OCI-LY3 (cell line): ENCODE results near the gene WDR90.

ENCODE experiments used
- H2AFZ ChIP-seq: fragments of 200-600, 300-600 bp; shearing (Covaris generic); 2 replicates; pipeline ENCODE4 v1.6.0; 2014; ENCODE audit warnings: antibody characterized with exemption, low read depth, low read length
- H3K27ac ChIP-seq: fragments of 200-600, 300-600 bp; sonication (generic); 2 replicates; pipeline ENCODE4 v1.5.1; 2014; ENCODE audit warnings: mild to moderate bottlenecking, low read length, moderate library complexity, mixed read lengths
- H3K27me3 ChIP-seq: fragments of 200-600, 300-600 bp; sonication (generic); 2 replicates; pipeline ENCODE4 v1.6.1; 2014; ENCODE audit warnings: low read depth, low read length, mixed read lengths
- H3K36me3 ChIP-seq: fragments of 200-600, 300-600 bp; sonication (generic); replicated peaks from 2 replicates; pipeline ENCODE3; 2014; ENCODE audit warnings: low read depth, low read length, mixed read lengths
- H3K4me1 ChIP-seq: fragments of 300-600, 200-600 bp; sonication (generic); 2 replicates; pipeline ENCODE4 v1.6.1; 2014; ENCODE audit warnings: low read length, mixed read lengths
- H3K4me2 ChIP-seq: fragments of 200-600, 300-600 bp; sonication (generic); 2 replicates; pipeline ENCODE4 v1.6.1; 2014; ENCODE audit warnings: low read length, mixed read lengths
- H3K4me3 ChIP-seq: fragments of 300-600, 200-600 bp; sonication (generic); 2 replicates; pipeline ENCODE4 v1.5.1; 2014; ENCODE audit warnings: antibody characterized with exemption, mild to moderate bottlenecking, low read length, moderate library complexity
- H3K79me2 ChIP-seq: fragments of 300-600, 200-600 bp; shearing (Covaris generic); 2 replicates; pipeline ENCODE4 v1.6.1; 2014; ENCODE audit warnings: mild to moderate bottlenecking, low read length, mixed read lengths
- H3K9ac ChIP-seq: fragments of 300-600, 200-600 bp; shearing (Covaris generic); 2 replicates; pipeline ENCODE4 v1.6.0; 2014; ENCODE audit warnings: mild to moderate bottlenecking, low read length, moderate library complexity
- H3K9me3 ChIP-seq: fragments of 200-600, 300-600 bp; shearing (Covaris generic); 2 replicates; pipeline ENCODE4 v1.6.1; 2014; ENCODE audit warnings: low read length, mixed read lengths; ENCODE audit not compliant: insufficient read depth
- H4K20me1 ChIP-seq: fragments of 200-600, 300-600 bp; sonication (generic); 2 replicates; pipeline ENCODE4 v1.6.1; 2016; ENCODE audit warnings: low read length, mixed read lengths; ENCODE audit not compliant: insufficient read depth
- CTCF ChIP-seq: fragments of 200-600, 300-600 bp; sonication (generic); IDR thresholded peaks from 2 replicates; pipeline ENCODE4 v1.5.1; 2014; ENCODE audit warnings: antibody characterized with exemption, low read length, low read depth
- EZH2phosphoT487 ChIP-seq: fragments of 200-600 bp; shearing (Covaris generic); IDR thresholded peaks from 2 replicates; pipeline ENCODE4 v1.6.1; 2018; ENCODE audit warnings: antibody characterized with exemption, mixed run types, low read depth

WDR90 gene

GRCh38 chr16:705431-706188 is 56.4 kb downstream of the WDR90 start, which contains the start of gene FBXL16:
Gene FBXL16, minus strand, starts transcription at chr16:705801. Its CDS starts 8,396 bp downstream, at chr16:697405.
- Histone ChIP-seq H3K36me3 (no peaks in the 10 kb centered on the region), H3K27me3 (peaks cover 13% of the 10 kb centered on the region), H3K79me2 (no peaks in the 10 kb centered on the region), H3K4me3 (no peak within 1 kb of the TSS), H3K9ac (no peak within 1 kb of the TSS), H4K20me1 (no peaks in the 10 kb centered on the region), H3K27ac (no peak within 1 kb of the TSS), H2AFZ (no peak within 1 kb of the TSS), H3K9me3 (no peaks in the 10 kb centered on the region), H3K4me2 (no peak within 1 kb of the TSS), H3K4me1 (no peaks in the 10 kb centered on the region)
- TF ChIP-seq EZH2phosphoT487, result no peak
- no peak for TF ChIP-seq CTCF

- Histone ChIP-seq H4K20me1 (no peaks in the 10 kb centered on the region), H3K36me3 (no peaks in the 10 kb centered on the region), H3K4me3 (no peak overlapping the region), H3K79me2 (no peaks in the 10 kb centered on the region), H3K27me3 (peaks cover 18% of the 10 kb centered on the region), H3K4me2 (no peak overlapping the region), H3K9ac (no peak overlapping the region), H3K4me1 (no peaks in the 10 kb centered on the region; the same call in 1 of the 2 replicates), H2AFZ (no peak overlapping the region), H3K27ac (no peak overlapping the region), H3K9me3 (no peaks in the 10 kb centered on the region)
- TF ChIP-seq CTCF (no peak), EZH2phosphoT487 (no peak)
Observed at GRCh38 chr16:706189-707061, 57.3 kb downstream of the WDR90 start.

- Histone ChIP-seq H3K27ac (no peak overlapping the region), H3K4me3 (no peak overlapping the region), H4K20me1 (no peaks in the 10 kb centered on the region), H3K27me3 (peaks cover 18% of the 10 kb centered on the region), H3K79me2 (no peaks in the 10 kb centered on the region), H3K4me2 (no peak overlapping the region), H3K36me3 (no peaks in the 10 kb centered on the region), H3K4me1 (no peaks in the 10 kb centered on the region; the same call in 1 of the 2 replicates), H3K9ac (no peak overlapping the region), H2AFZ (no peak overlapping the region), H3K9me3 (no peaks in the 10 kb centered on the region)
- no peak for TF ChIP-seq EZH2phosphoT487
- TF ChIP-seq CTCF, result no peak
Observed at GRCh38 chr16:707062-707538, 57.9 kb downstream of the WDR90 start.

GRCh38 chr16:708019-708418 is 58.9 kb downstream of the WDR90 start:
- H3K36me3 ChIP-seq, result no peaks in the 10 kb centered on the region
- H3K27me3 ChIP-seq, result peaks cover 18% of the 10 kb centered on the region
- H2AFZ ChIP-seq, result no peak overlapping the region
- H4K20me1 ChIP-seq, result no peaks in the 10 kb centered on the region
- TF ChIP-seq CTCF (no peak), EZH2phosphoT487 (no peak)
- no peak overlapping the region for H3K9ac ChIP-seq
- H3K27ac ChIP-seq, result no peak overlapping the region
- H3K9me3 ChIP-seq, result no peaks in the 10 kb centered on the region
- no peaks in the 10 kb centered on the region; the same call in 1 of the 2 replicates for H3K4me1 ChIP-seq
- H3K4me2 ChIP-seq, result no peak overlapping the region
- H3K79me2 ChIP-seq, result no peaks in the 10 kb centered on the region
- no peak overlapping the region for H3K4me3 ChIP-seq
